ENCODE data around the gene SHISAL1. TPM values are rescaled to one million over a fixed set of nuclear protein-coding genes. Genes with fewer than 3 reads are reported as not detected.

The SHISAL1 gene
- total and polyA plus RNA-seq, 2 donors (not counting 3 experiments of a cell fraction or from before 2014, with no cell fraction given) = 0.01 to 0.07 TPM

GRCh38 chr22:44274918-44275630 lies 37.7 kb downstream of the SHISAL1 start:
- H3K4me2 ChIP-seq (ENCODE audit: insufficient read depth, low read length) = no peak overlapping the region
- no peaks in the 10 kb centered on the region for H3K79me2 ChIP-seq (ENCODE audit: control insufficient read depth, insufficient read depth, low read length)
- ChIA-PET POLR2A (no interaction called here), CTCF (no interaction called here)
- BruUV-seq (replicated peaks) = no TSS peak
- FAIRE-seq = no peak
- dilution Hi-C loops (cut with MboI; ENCODE audit: extremely low pct_ligation_motif_present, low sequenced_read_pairs) (no loop called here), intact Hi-C loops (cut with micrococcal nuclease) (no loop called here)
- TF ChIP-seq EZH2 (IDR thresholded peaks at IDR 0.05; ENCODE audit: borderline replicate concordance, low read depth, low read length, severe bottlenecking) = no peak
- TF ChIP-seq POLR2A (IDR thresholded peaks at IDR 0.05; ENCODE audit: low read depth, low read length) = no peak
- TF ChIP-seq MYC (IDR thresholded peaks at IDR 0.05; ENCODE audit: low read depth, low read length) = no peak
- no peak for TF ChIP-seq POLR2AphosphoS5 (IDR thresholded peaks at IDR 0.05; ENCODE audit: insufficient read depth, low read depth, low read length)
- TF ChIP-seq MAX (IDR thresholded peaks at IDR 0.05; ENCODE audit: insufficient read depth, insufficient read length) = no peak
- TF ChIP-seq CTCF (IDR thresholded peaks at IDR 0.05; ENCODE audit: extremely low read depth in 1 of 2, insufficient read depth in 1 of 2, low read depth in 1 of 2, low read length in 2 of 2) = no peak
- no peak for TF ChIP-seq JUN (IDR thresholded peaks at IDR 0.05; ENCODE audit: borderline replicate concordance, insufficient read depth, insufficient read length, low read depth)
- TF ChIP-seq GATA2 (IDR thresholded peaks at IDR 0.05; ENCODE audit: insufficient read depth, insufficient read length, low read depth, low read length) = no peak
- TF ChIP-seq FOS (IDR thresholded peaks at IDR 0.05; ENCODE audit: borderline replicate concordance, insufficient read depth, low read length) = no peak
- H3K36me3 ChIP-seq (ENCODE audit: control insufficient read depth in 2 of 2, extremely low read depth in 1 of 2, insufficient read depth in 2 of 2, low read length in 2 of 2) = no peaks in the 10 kb centered on the region
- H3K9ac ChIP-seq (replicated peaks; ENCODE audit: extremely low read depth, insufficient read depth, low read length) = no peak overlapping the region
- no peak for DNase-seq (ENCODE audit: low read depth, low spot score)
- H3K4me3 ChIP-seq (replicated peaks in 1 of 3; ENCODE audit: insufficient read depth in 1 of 3, low read depth in 1 of 3, low read length in 3 of 3) = no peak overlapping the region
- H2AFZ ChIP-seq (ENCODE audit: low read depth, low read length) = no peak overlapping the region
- H3K9me1 ChIP-seq (replicated peaks; ENCODE audit: control insufficient read depth, extremely low read depth, insufficient read depth, low read length) = no peaks in the 10 kb centered on the region
- no peaks in the 10 kb centered on the region for H4K20me1 ChIP-seq (replicated peaks; ENCODE audit: control insufficient read depth, extremely low read depth, insufficient read depth, low read length)
- no peaks in the 10 kb centered on the region for H3K4me1 ChIP-seq (ENCODE audit: control insufficient read depth, extremely low read depth, insufficient read depth, low read length)
- H3K27me3 ChIP-seq (ENCODE audit: control insufficient read depth in 2 of 2, insufficient read depth in 2 of 2, low read length in 2 of 2) = no peaks in the 10 kb centered on the region
- H3K27ac ChIP-seq (ENCODE audit: insufficient read depth, low read depth, low read length) = no peak overlapping the region
- H3K9me3 ChIP-seq (replicated peaks; ENCODE audit: control insufficient read depth, insufficient read depth, low read length) = no peaks in the 10 kb centered on the region
